HEK293 (cell line): ENCODE results near the gene ARHGAP15.

Source experiments
- KLF9 ChIP-seq: fragments of 450-650 bp; formaldehyde crosslinking; IDR thresholded peaks from 2 replicates; pipeline ENCODE4 v1.5.1; 2016; ENCODE audit warnings: missing biosample characterization, missing genetic modification characterization, low read depth
- YY1 ChIP-seq: fragments of 450-650 bp; formaldehyde crosslinking; IDR thresholded peaks from 2 replicates; pipeline ENCODE4 v1.5.1; 2018; ENCODE audit warnings: missing biosample characterization, missing genetic modification characterization
- ZFP3 ChIP-seq: fragments of 450-650 bp; formaldehyde crosslinking; IDR thresholded peaks from 2 replicates; pipeline ENCODE4 v1.5.1; 2016; ENCODE audit warnings: low read depth, missing biosample characterization, missing genetic modification characterization
- ZNF776 ChIP-seq: fragments of 450-650 bp; formaldehyde crosslinking; IDR thresholded peaks from 2 replicates; pipeline ENCODE4 v1.5.0; 2017; ENCODE audit warnings: missing biosample characterization, missing genetic modification characterization, borderline replicate concordance
- TF ChIP-seq, protein P1 (sequence below): fragments of 450-650 bp; formaldehyde crosslinking; IDR thresholded peaks from 2 replicates; pipeline ENCODE4 v1.5.1; 2016; ENCODE audit warnings: missing biosample characterization, missing genetic modification characterization
- TF ChIP-seq, protein P2 (sequence below): fragments of 450-650 bp; formaldehyde crosslinking; IDR thresholded peaks from 2 replicates; pipeline ENCODE4 v1.5.1; 2016; ENCODE audit warnings: missing biosample characterization, missing genetic modification characterization

DNA sequence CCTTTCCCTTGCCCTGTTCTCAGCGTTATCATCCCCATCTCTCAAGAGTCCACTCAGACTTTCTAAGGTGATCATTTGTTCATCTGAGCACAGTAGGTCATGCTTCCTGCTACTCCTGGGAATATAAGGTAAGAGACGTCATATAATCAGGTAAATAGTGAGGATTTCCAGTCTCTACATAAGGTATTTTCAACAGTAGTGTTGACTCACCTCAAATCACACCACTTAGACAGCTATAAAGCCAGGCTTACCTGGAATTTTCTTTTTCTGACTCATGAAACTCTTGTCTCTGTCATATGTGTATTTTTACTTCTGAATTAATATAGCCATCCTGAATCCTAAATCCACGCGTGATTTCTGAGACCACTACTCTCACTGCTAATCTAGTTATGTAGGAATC is 443.2 kb downstream of the ARHGAP15 start:
- TF ChIP-seq, protein P1, sequence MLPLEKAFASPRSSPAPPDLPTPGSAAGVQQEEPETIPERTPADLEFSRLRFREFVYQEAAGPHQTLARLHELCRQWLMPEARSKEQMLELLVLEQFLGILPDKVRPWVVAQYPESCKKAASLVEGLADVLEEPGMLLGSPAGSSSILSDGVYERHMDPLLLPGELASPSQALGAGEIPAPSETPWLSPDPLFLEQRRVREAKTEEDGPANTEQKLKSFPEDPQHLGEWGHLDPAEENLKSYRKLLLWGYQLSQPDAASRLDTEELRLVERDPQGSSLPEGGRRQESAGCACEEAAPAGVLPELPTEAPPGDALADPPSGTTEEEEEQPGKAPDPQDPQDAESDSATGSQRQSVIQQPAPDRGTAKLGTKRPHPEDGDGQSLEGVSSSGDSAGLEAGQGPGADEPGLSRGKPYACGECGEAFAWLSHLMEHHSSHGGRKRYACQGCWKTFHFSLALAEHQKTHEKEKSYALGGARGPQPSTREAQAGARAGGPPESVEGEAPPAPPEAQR = no peak
- TF ChIP-seq, protein P2, sequence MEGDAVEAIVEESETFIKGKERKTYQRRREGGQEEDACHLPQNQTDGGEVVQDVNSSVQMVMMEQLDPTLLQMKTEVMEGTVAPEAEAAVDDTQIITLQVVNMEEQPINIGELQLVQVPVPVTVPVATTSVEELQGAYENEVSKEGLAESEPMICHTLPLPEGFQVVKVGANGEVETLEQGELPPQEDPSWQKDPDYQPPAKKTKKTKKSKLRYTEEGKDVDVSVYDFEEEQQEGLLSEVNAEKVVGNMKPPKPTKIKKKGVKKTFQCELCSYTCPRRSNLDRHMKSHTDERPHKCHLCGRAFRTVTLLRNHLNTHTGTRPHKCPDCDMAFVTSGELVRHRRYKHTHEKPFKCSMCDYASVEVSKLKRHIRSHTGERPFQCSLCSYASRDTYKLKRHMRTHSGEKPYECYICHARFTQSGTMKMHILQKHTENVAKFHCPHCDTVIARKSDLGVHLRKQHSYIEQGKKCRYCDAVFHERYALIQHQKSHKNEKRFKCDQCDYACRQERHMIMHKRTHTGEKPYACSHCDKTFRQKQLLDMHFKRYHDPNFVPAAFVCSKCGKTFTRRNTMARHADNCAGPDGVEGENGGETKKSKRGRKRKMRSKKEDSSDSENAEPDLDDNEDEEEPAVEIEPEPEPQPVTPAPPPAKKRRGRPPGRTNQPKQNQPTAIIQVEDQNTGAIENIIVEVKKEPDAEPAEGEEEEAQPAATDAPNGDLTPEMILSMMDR (tag by site-specific recombination) = no peak
- no peak for TF ChIP-seq KLF9
- TF ChIP-seq ZNF776 = no peak
- no peak for TF ChIP-seq YY1 (tag by site-specific recombination)
- TF ChIP-seq ZFP3 (tag by site-specific recombination) = no peak
